ENCODE results near the gene RETSAT.
"Not testable (repeated sequence)": the region's sequence is repeated elsewhere in the genome, so short reads cannot be mapped to it uniquely, and the experiment has no call there.

Gene RETSAT

GRCh38 chr2:85347599-85347998 lies 6.7 kb downstream of the RETSAT start:
- no peak overlapping the region for H3K9ac ChIP-seq (ENCODE audit: insufficient read length)
- peaks cover 12% of the 10 kb centered on the region; the same call in 1 of the 2 replicates for H3K36me3 ChIP-seq (ENCODE audit: insufficient read depth, low read length)
- no peak overlapping the region for H3K27ac ChIP-seq
- no peak overlapping the region for H3K4me3 ChIP-seq
- no peak for DNase-seq (ENCODE audit: low read depth, low spot score)
- no peaks in the 10 kb centered on the region for H3K9me3 ChIP-seq (ENCODE audit: low read depth, low read length)
- TF ChIP-seq EZH2 (IDR thresholded peaks at IDR 0.05) = no peak
- no peak for TF ChIP-seq POLR2AphosphoS5 (IDR thresholded peaks at IDR 0.05; ENCODE audit: borderline replicate concordance, low read depth, low read length)
- TF ChIP-seq FOXP2 (optimal IDR thresholded peaks at IDR 0.05; ENCODE audit: control extremely low read depth, extremely low read length, insufficient read depth) = no peak

DNA sequence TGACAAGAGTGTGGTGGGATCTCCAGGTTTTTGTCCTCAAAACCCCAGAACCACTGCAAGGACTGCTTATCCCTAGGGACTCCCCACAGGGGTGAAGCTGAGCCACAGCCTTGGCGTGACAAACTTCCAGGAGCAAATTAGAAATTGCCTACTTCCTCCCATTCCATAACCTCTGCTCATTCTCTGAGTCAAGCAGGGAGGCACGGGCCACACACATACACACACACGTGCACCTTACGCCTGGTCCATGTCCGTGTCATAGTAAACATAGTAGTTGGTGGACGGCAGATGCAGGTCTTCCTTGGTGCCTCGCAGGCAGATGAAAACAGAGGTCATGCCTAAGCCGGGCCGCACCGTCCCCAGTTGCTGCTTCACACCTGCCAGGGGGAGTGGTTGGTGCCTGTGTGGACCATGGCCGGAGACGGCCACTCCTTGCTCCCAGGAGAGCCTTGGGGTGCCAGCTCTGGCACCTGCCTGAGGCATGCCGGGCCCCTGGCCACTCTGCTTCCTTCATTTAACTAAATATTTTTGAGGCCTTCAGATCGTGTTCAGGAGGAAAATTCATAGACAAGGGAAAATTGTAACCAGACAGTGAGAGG lies 9.9 kb downstream of the RETSAT start:
- Histone ChIP-seq H3K27ac (no peak overlapping the region), H3K9ac (ENCODE audit: insufficient read length) (no peak overlapping the region)
- DNase-seq (ENCODE audit: low read depth, low spot score) = no peak

GRCh38 chr2:85343207-85343895 lies 11.0 kb downstream of the RETSAT start:
- DNase-seq (ENCODE audit: low read depth, low spot score); H3K9ac ChIP-seq (ENCODE audit: insufficient read length); H3K9me3 ChIP-seq (ENCODE audit: low read depth, low read length); H3K27ac ChIP-seq; H3K4me3 ChIP-seq; H3K36me3 ChIP-seq (ENCODE audit: insufficient read depth, low read length): not testable (repeated sequence)

More for the DNA sequence above, 9.9 kb downstream of the RETSAT start:
- Histone ChIP-seq H3K36me3 (ENCODE audit: insufficient read depth, low read length) (peaks cover 4% of the 10 kb centered on the region; the same call in 1 of the 2 replicates), H3K9me3 (ENCODE audit: low read depth, low read length) (no peaks in the 10 kb centered on the region), H3K4me3 (no peak overlapping the region)
- TF ChIP-seq FOXP2 (optimal IDR thresholded peaks at IDR 0.05; ENCODE audit: control extremely low read depth, extremely low read length, insufficient read depth) (no peak), POLR2AphosphoS5 (IDR thresholded peaks at IDR 0.05; ENCODE audit: borderline replicate concordance, low read depth, low read length) (no peak), EZH2 (IDR thresholded peaks at IDR 0.05) (no peak)

GRCh38 chr2:85342156-85342555 lies 12.2 kb downstream of the RETSAT start:
- Histone ChIP-seq H3K9me3 (ENCODE audit: low read depth, low read length) (no peaks in the 10 kb centered on the region), H3K9ac (ENCODE audit: insufficient read length) (no peak overlapping the region), H3K27ac (no peak overlapping the region), H3K36me3 (ENCODE audit: insufficient read depth, low read length) (no peaks in the 10 kb centered on the region), H3K4me3 (no peak overlapping the region)
- DNase-seq (ENCODE audit: low read depth, low spot score) = no peak
- TF ChIP-seq FOXP2 (optimal IDR thresholded peaks at IDR 0.05; ENCODE audit: control extremely low read depth, extremely low read length, insufficient read depth) (no peak), EZH2 (IDR thresholded peaks at IDR 0.05) (no peak), POLR2AphosphoS5 (IDR thresholded peaks at IDR 0.05; ENCODE audit: borderline replicate concordance, low read depth, low read length) (no peak)

DNA sequence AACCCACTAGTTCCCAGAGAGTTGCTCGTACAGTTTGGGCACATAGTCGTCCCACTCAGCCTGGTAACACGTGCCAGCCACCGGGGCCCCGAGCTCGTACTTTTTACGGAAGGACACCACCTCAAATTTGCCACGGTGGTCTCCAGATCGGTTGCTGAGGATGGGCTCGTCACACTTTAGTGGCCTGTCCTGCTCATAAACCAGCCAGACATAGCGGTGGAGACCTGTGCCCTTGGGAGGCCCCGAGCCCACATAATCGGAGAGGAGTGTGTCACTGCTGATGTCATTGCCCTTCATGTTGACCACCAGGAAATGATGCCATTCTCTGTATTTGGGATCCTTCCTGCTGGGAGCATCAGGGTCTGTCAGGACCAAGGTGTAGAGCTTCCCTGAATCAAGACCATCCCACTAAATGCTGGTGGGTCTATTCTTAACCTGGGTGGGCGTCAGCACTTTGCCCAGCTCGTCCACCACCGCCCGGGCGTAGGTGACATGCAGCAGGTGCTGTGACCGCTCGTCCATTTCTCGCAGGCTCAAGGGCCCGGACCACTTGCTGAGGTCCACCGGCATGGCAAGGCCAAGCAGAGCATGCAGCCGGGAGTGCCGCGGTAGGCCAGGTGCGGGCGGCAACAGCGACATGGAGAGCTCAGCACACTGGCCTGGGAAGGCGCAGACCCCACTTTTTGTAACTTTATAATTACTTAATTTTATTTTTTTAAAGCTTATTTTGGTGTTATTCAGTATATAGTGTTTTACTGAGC lies 12.9 kb downstream of the RETSAT start:
- Histone ChIP-seq H3K27ac (no peak overlapping the region), H3K36me3 (ENCODE audit: insufficient read depth, low read length) (no peaks in the 10 kb centered on the region), H3K9ac (ENCODE audit: insufficient read length) (no peak overlapping the region), H3K9me3 (ENCODE audit: low read depth, low read length) (no peaks in the 10 kb centered on the region), H3K4me3 (no peak overlapping the region)
- TF ChIP-seq FOXP2 (optimal IDR thresholded peaks at IDR 0.05; ENCODE audit: control extremely low read depth, extremely low read length, insufficient read depth) (no peak), POLR2AphosphoS5 (IDR thresholded peaks at IDR 0.05; ENCODE audit: borderline replicate concordance, low read depth, low read length) (no peak), EZH2 (IDR thresholded peaks at IDR 0.05) (no peak)
- DNase-seq (ENCODE audit: low read depth, low spot score) = no peak

- Histone ChIP-seq H3K27ac (no peak overlapping the region), H3K9ac (ENCODE audit: insufficient read length) (no peak overlapping the region), H3K9me3 (ENCODE audit: low read depth, low read length) (no peaks in the 10 kb centered on the region), H3K4me3 (no peak overlapping the region), H3K36me3 (ENCODE audit: insufficient read depth, low read length) (no peaks in the 10 kb centered on the region)
- no peak for TF ChIP-seq FOXP2 (optimal IDR thresholded peaks at IDR 0.05; ENCODE audit: control extremely low read depth, extremely low read length, insufficient read depth)
- no peak for TF ChIP-seq EZH2 (IDR thresholded peaks at IDR 0.05)
- no peak for TF ChIP-seq POLR2AphosphoS5 (IDR thresholded peaks at IDR 0.05; ENCODE audit: borderline replicate concordance, low read depth, low read length)
- no peak for DNase-seq (ENCODE audit: low read depth, low spot score)
These were observed 14.1 kb downstream of the RETSAT start for GRCh38 chr2:85340034-85340892.

- Histone ChIP-seq H3K27ac (no peak overlapping the region), H3K36me3 (ENCODE audit: insufficient read depth, low read length) (no peaks in the 10 kb centered on the region), H3K4me3 (no peak overlapping the region), H3K9me3 (ENCODE audit: low read depth, low read length) (no peaks in the 10 kb centered on the region), H3K9ac (ENCODE audit: insufficient read length) (no peak overlapping the region)
- DNase-seq (ENCODE audit: low read depth, low spot score) = no peak
- TF ChIP-seq FOXP2 (optimal IDR thresholded peaks at IDR 0.05; ENCODE audit: control extremely low read depth, extremely low read length, insufficient read depth) (no peak), EZH2 (IDR thresholded peaks at IDR 0.05) (no peak), POLR2AphosphoS5 (IDR thresholded peaks at IDR 0.05; ENCODE audit: borderline replicate concordance, low read depth, low read length) (no peak)
These were observed 19.4 kb downstream of the RETSAT start for GRCh38 chr2:85334928-85335327.

DNA sequence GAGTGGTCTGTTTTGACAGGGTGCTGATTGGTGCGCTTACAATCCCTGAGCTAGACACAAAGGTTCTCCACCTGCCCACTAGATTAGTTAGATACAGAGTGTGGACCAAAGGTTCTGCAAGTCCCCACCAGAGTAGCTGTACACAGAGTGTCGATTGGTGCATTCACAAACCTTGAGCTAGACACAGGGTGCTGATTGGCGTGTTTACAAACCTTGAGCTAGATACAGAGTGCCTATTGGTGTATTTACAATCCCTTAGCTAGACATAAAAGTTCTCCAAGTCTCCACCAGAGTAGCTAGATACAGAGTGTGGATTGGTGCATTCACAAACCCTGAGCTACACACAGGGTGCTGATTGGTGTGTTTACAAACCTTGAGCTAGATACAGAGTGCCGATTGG lies 20.5 kb downstream of the RETSAT start:
- H3K36me3 ChIP-seq (ENCODE audit: insufficient read depth, low read length); H3K9ac ChIP-seq (ENCODE audit: insufficient read length); DNase-seq (ENCODE audit: low read depth, low spot score); H3K4me3 ChIP-seq; H3K27ac ChIP-seq; H3K9me3 ChIP-seq (ENCODE audit: low read depth, low read length): not testable (repeated sequence)

Measured in SK-N-MC (cell line).